ENCODE results near the gene IMPDH1.
A peak's percentile ranks its signal among the peaks of the same experiment; 100 is the strongest.

Gene IMPDH1

DNA sequence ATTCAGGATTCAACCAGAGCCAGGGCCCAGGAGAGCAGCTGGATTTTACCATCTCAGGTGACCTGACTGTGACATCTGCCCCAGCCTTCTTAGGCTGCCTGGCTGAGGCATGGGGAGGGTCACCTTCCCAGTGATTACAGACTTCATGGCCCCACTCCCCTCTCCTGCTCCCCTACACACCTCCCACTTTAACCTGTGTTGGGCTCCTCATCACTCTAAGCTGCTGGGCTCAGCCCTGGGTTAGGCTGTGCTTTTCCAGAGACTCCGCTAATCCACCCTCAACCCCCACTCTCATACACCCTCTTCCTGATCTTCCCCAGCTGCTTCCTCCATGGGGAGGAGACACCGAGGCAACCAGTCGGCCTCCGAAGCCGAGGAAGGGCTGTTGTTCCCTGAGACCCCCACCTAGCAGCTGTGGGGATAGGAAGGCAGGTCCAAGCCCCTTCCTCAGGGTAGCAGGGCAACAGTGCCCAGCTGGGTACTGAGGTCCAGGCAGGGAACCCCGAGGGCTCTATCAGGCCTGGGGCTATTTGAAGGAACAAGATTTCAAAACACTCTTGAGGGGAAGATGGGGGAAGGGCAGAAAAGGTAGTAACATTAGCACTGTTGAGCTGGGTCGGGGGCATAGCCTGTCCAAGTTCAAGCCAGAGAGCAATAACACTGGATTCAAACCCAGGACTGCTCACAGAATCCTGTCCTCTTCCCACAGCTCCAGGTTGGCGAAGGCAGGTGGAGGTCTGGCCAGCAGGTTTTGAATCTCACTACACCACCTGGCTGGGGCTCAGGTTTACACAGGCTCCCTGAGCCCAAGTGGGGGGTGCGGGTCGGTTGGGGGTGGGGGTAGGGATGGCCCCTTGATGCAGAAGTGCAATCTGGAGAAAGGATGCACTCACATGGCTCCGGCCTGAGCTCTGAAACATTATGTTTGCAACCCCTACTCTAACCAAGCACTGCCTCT, 1.8 kb downstream of the IMPDH1 start:
- TF ChIP-seq, protein P1, sequence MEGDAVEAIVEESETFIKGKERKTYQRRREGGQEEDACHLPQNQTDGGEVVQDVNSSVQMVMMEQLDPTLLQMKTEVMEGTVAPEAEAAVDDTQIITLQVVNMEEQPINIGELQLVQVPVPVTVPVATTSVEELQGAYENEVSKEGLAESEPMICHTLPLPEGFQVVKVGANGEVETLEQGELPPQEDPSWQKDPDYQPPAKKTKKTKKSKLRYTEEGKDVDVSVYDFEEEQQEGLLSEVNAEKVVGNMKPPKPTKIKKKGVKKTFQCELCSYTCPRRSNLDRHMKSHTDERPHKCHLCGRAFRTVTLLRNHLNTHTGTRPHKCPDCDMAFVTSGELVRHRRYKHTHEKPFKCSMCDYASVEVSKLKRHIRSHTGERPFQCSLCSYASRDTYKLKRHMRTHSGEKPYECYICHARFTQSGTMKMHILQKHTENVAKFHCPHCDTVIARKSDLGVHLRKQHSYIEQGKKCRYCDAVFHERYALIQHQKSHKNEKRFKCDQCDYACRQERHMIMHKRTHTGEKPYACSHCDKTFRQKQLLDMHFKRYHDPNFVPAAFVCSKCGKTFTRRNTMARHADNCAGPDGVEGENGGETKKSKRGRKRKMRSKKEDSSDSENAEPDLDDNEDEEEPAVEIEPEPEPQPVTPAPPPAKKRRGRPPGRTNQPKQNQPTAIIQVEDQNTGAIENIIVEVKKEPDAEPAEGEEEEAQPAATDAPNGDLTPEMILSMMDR (IDR thresholded peaks at IDR 0.05; ENCODE audit: low read depth, low read length), result no peak
- no peak for DNase-seq (ENCODE audit: extremely low read depth, low read depth)

DNA sequence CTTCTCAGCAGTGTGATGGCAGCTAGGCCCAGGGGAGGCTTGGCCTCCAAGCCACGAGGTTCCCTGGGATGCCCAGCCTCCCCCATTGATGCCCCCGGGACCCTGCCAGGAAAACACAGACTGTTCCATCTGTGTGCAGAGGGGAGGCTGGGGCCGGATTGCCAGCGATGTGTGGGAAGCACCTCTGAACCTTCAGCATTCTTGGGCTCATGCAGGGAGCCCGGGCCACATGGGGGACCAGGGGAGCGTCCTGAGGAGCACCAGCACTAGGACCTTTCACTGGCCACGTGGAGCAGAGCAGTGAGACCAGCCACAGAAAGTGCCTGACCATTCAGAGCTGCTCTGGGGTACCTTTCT, 2.6 kb downstream of the IMPDH1 start:
- no peak for DNase-seq (ENCODE audit: extremely low read depth, low read depth)
- TF ChIP-seq, protein P1 (IDR thresholded peaks at IDR 0.05; ENCODE audit: low read depth, low read length), result no peak

- TF ChIP-seq, protein P1 (IDR thresholded peaks at IDR 0.05; ENCODE audit: low read depth, low read length), result no peak
- no peak for DNase-seq (ENCODE audit: extremely low read depth, low read depth)
These were observed 3.2 kb downstream of the IMPDH1 start for GRCh38 chr7:128406314-128407232.

DNA sequence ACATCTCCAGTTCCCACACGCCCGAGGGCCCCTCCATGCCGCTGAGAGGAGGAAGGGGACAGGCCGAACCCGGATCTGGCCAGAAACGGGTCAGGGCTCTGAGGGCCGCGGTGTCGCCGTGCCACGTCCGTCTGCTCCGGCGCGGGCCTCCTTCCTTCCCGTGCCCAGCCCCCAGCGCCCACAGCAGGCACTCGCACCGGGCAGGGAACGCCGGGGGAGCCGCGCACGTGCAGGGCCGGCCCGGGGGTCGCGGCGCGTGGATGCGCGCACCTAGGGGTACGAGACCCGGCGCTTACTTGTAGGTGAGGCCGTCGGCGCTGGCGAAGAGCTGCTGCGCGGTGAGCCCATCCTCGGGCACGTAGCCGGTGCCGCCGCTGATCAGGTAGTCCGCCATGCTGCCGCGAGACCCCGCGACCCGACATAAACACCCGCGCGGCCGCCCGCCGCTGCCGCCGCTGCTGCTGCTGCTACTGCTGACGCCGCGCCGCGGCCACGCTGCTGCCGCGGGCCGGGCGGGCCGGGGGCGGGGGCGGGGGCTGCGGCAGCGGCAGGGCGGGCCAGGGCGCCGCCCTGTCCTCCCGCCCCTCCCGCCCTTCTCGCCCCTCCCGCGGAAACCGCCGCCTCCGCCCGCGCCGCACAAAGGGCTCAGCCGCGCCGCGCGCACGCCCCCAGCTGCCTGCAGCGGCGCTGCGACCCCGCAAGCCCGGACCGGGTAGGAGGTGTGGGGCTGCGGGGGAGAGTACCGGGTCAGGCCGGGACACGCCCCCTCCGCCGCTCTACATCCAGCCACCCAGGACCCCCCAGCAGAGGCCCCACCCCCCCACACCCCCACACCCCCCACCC, 4.1 kb downstream of the IMPDH1 start:
- DNase-seq (ENCODE audit: extremely low read depth, low read depth), result no peak
- TF ChIP-seq, protein P1 (IDR thresholded peaks at IDR 0.05; ENCODE audit: low read depth, low read length), result no peak

DNA sequence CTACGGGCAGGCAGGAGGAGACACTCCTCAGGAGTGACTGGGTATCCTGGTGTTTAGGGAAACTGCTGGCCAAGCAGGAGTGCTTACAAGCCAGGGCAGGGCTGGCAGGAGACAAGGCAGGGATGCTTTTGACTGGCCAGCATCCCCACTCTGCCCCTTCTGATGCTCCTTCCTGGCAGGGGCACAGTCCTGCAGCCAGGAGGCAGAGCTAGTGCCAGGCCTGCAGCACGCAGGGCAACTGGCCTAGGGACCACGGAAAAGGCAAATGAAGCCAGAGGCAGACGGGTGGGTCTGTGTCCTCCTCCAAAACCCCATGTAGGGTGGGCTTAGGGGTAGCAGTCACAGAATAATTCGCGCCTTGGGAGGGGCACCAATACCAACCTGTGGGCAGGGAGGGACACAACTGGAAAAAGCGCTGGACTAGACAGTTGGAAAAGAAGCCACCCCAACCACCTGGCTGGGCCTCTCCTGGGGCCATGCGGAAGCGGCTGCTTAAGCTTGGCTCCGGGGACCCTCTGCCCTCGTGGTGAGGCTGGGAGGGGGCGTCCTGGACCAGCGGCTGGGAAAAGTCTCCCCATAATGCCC, 4.8 kb downstream of the IMPDH1 start:
- TF ChIP-seq, protein P1 (IDR thresholded peaks at IDR 0.05; ENCODE audit: low read depth, low read length), result peak; percentile 37
- DNase-seq (ENCODE audit: extremely low read depth, low read depth), result no peak

- TF ChIP-seq, protein P1 (IDR thresholded peaks at IDR 0.05; ENCODE audit: low read depth, low read length), result no peak
- no peak for DNase-seq (ENCODE audit: extremely low read depth, low read depth)
These were observed 5.6 kb downstream of the IMPDH1 start for GRCh38 chr7:128404143-128404681.
